ENCODE results near the gene PLXNB2. TPM values are rescaled to one million over a fixed set of nuclear protein-coding genes. Genes with fewer than 3 reads are reported as not detected.

The PLXNB2 gene
- total RNA-seq, 2 donors from 2014 or later, result 169 to 218 TPM

GRCh38 chr22:50278461-50278860 is 29.0 kb downstream of the PLXNB2 start:
- ATAC-seq (ENCODE audit: insufficient number of reproducible peaks, low FRiP score, low read depth), result no peak
- no peaks in the 10 kb centered on the region for H3K27me3 ChIP-seq (replicated peaks; ENCODE audit: insufficient read depth)
- H3K27ac ChIP-seq, result no peak overlapping the region
- no peak for DNase-seq (ENCODE audit: low spot score)
- peaks cover 74% of the 10 kb centered on the region for H3K36me3 ChIP-seq
- no peak overlapping the region for H3K4me3 ChIP-seq
- no peaks in the 10 kb centered on the region for H3K9me3 ChIP-seq
- no peaks in the 10 kb centered on the region for H3K4me1 ChIP-seq (ENCODE audit: control insufficient read depth in 1 of 2, low read depth in 2 of 2)
- TF ChIP-seq CTCF (IDR thresholded peaks at IDR 0.05), result no peak

- ATAC-seq (ENCODE audit: insufficient number of reproducible peaks, low FRiP score, low read depth) (no peak), DNase-seq (ENCODE audit: low spot score) (no peak)
- no peaks in the 10 kb centered on the region for H3K9me3 ChIP-seq
- H3K27ac ChIP-seq, result no peak overlapping the region
- TF ChIP-seq CTCF (IDR thresholded peaks at IDR 0.05), result no peak
- no peaks in the 10 kb centered on the region for H3K27me3 ChIP-seq (replicated peaks; ENCODE audit: insufficient read depth)
- no peak overlapping the region for H3K4me3 ChIP-seq
- no peaks in the 10 kb centered on the region for H3K4me1 ChIP-seq (ENCODE audit: control insufficient read depth in 1 of 2, low read depth in 2 of 2)
- H3K36me3 ChIP-seq, result peaks cover 67% of the 10 kb centered on the region
These were observed 29.7 kb downstream of the PLXNB2 start for GRCh38 chr22:50277761-50278160.

- Histone ChIP-seq H3K4me3 (no peak overlapping the region), H3K36me3 (peaks cover 51% of the 10 kb centered on the region), H3K4me1 (ENCODE audit: control insufficient read depth in 1 of 2, low read depth in 2 of 2) (peaks cover 6 to 8% of the 10 kb centered on the region in 2 donors), H3K27me3 (replicated peaks; ENCODE audit: insufficient read depth) (no peaks in the 10 kb centered on the region), H3K9me3 (no peaks in the 10 kb centered on the region), H3K27ac (peak overlapping the region in 1 of 2 donors; percentile 22)
- peak; percentile 50 for TF ChIP-seq CTCF (IDR thresholded peaks at IDR 0.05)
- DNase-seq (ENCODE audit: low spot score), result no peak
- ATAC-seq (ENCODE audit: insufficient number of reproducible peaks, low FRiP score, low read depth), result peak; percentile 37
These were observed 31.3 kb downstream of the PLXNB2 start for GRCh38 chr22:50276143-50276542.

GRCh38 chr22:50275181-50276055 is 32.0 kb downstream of the PLXNB2 start:
- ATAC-seq (ENCODE audit: insufficient number of reproducible peaks, low FRiP score, low read depth) (no peak), DNase-seq (ENCODE audit: low spot score) (no peak)
- Histone ChIP-seq H3K4me3 (no peak overlapping the region), H3K27me3 (replicated peaks; ENCODE audit: insufficient read depth) (no peaks in the 10 kb centered on the region), H3K36me3 (peaks cover 47% of the 10 kb centered on the region), H3K9me3 (no peaks in the 10 kb centered on the region), H3K4me1 (ENCODE audit: control insufficient read depth in 1 of 2, low read depth in 2 of 2) (peaks cover 14 to 15% of the 10 kb centered on the region in 2 donors), H3K27ac (no peak overlapping the region)
- TF ChIP-seq CTCF (IDR thresholded peaks at IDR 0.05), result no peak

GRCh38 chr22:50274771-50275170 is 32.7 kb downstream of the PLXNB2 start:
- TF ChIP-seq CTCF (IDR thresholded peaks at IDR 0.05), result no peak
- no peak overlapping the region for H3K4me3 ChIP-seq
- no peaks in the 10 kb centered on the region for H3K9me3 ChIP-seq
- no peak for ATAC-seq (ENCODE audit: insufficient number of reproducible peaks, low FRiP score, low read depth)
- H3K36me3 ChIP-seq, result peaks cover 40% of the 10 kb centered on the region
- peaks cover 17 to 18% of the 10 kb centered on the region in 2 donors for H3K4me1 ChIP-seq (ENCODE audit: control insufficient read depth in 1 of 2, low read depth in 2 of 2)
- no peak for DNase-seq (ENCODE audit: low spot score)
- no peaks in the 10 kb centered on the region for H3K27me3 ChIP-seq (replicated peaks; ENCODE audit: insufficient read depth)
- no peak overlapping the region for H3K27ac ChIP-seq
